LoVo (cell line): ENCODE measurements around the gene RNF157.
"Not testable (repeated sequence)": the region's sequence is repeated elsewhere in the genome, so short reads cannot be mapped to it uniquely, and the experiment has no call there.

Experiments
- DNase-seq: peaks from one replicate; pipeline ENCODE4 v3.0.0-alpha.2; 2016; ENCODE audit warnings: low spot score

RNF157 gene

DNA sequence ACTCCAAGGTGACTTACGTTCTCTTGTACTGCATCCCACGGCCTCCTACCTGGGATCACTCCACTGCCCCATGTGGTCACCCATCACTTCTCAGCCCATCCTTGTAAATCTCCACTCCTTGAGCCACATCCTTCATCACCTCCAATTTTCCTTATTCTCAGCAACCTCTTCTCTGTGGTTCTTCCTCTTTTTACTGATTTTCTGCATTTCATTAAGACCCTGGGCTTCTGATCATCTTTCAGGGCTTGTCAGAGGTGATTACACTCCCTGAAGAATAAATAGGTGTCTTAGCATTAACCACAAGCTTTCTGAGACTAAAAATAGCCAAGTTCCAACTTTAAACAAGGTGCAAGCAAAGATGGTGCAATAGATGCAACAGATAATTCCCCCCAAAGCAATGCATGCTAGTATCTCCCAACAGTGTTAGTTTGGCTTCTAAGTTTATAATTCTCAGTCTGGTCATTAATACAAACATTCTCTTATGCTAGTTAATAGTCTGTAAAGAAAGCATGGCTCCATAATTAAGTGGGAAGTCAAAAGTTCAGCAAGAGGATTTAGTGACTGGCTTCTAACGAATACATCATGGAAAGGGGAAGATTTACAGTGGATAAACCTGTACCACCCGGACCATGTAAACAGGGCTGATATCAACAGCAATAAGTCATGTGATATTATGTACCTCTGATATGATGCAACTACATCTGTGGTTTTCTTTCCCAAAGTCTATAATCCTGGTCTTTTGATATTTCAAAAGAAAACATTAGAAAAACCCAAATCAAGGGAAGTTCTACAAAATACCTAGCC lies 51.9 kb downstream of the RNF157 start:
- DNase-seq: no peak

DNA sequence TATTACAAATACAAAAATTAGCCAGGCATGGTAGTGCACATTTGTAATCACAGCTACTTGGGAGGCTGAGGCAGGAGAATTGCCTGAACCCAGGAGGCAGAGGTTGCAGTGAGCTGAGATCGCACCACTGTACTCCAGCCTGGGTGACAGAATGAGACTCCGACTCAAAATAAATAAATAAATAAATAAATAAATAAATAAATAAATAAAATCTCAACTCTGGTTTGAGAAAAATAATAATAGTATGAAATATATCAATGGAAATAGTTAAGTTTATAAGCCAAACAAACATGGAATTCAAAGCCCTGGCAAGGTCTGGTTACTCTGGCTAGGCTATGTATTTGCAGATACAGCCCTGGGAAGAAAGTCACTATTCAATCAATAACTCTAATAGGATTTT lies 53.5 kb downstream of the RNF157 start:
- not testable (repeated sequence) for DNase-seq

DNA sequence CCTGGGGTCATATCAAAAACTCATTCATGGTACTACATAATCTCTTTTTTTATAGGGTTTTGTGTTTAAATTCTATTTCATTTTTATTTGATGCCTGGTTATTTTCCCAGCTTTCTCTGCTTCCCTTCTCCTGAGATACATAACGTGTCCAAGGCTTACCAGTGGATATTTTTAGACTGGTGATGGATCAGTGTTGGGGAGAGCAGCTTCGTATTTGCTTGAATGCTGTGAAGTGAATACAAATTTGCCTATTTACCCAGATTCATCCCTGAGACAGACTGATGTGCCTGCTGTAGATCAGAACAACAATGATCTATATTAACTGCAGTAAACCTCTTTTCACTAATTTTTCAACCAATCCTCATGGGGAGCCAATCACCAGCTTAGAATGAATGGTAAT lies 56.0 kb downstream of the RNF157 start:
- no peak for DNase-seq

DNA sequence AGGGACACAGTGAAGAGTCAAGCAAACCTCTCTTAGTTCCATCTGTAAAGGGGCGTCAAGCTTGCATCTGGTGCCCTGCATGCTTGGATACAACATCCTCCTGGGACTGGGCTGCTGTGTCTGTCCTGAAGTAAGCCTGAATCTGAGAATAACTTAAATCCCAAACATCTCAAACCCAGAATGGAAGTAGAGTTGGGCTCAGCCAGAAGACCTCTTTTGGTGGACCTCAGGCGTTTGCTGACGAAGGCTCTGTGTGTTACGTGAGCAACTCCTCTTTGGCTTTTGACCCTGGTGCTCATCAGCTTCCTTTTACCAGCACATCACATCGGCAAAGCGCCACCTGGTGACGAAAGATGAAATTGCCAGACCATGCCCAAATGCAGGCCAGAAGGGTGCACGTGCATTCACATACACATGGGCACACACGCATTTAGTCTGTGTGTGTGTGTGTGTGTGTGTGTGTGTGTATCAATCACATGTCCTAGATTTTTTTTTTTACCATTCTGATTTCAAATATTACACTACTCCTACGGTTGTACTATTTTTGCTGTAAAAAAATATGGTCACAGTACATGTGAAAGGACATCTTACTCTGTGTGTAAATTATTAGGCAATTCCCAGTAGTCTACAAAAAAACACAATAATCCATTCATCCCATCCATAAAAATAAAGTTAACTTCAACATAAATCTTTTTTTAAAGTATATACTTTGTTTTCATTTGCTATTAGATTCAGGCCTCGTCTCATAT lies 58.1 kb downstream of the RNF157 start:
- DNase-seq: peak; percentile 85

DNA sequence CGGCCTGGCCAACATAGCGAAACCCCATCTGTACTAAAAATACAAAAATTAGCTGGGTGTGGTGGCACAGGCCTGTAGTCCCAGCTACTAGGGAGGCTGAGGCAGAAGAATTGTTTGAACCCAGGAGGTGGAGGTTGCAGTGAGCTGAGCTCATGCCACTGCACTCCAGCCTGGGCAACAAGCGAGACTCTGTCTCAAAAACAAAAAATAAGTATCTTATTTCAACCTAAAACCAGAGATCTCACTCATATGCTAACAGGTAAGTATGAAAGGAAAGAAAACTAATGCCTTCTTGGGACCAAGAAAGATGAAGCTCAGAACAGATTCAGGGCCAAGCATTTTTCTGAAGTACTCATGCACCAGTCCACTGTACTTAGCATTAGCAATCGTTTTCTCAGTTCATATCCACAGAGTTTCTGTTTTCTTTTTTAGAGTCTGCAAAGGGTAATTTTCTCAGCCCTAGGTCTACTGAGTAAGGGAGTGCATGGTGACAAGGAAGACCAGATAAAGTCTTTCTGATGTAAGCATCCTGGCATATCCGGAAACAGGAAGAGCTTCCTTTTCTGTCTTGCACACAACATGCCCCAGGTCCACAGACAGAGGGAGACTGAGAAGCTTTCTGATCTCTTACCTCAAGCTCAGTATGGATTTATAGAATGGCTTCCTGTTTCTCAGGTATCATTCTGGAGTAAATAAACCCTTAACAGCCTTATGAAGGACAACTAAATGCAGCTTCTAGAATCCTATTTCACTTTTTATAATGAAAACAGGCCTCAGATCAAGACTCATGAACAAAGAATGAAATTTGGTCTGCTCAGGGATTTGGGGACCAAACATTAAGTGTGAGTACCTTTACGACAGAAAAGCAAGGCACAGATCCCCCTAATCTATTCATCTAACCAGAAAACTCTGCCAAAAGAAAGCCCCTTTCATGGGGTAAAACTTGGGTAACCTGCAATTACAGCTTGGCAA lies 60.5 kb downstream of the RNF157 start:
- DNase-seq: no peak

DNA sequence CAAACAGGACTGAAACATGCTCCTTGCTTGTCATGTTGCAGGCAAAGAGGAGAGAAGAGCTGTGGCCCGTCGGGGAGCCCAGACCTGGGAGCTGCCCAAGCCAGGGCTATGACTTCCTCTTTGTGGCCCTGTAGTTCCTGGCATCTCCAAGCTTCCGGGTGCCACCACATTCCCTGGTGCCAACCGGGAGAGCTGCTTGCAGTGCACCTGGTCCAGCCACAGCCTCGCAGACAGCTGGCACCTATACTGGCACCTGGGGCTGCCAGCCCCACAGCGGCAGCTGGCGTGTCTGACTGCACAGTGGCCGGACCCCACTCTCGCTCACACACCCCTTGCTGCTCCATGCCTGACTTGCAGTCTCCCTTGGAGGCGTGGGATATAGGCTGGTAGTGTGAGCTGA lies 62.2 kb downstream of the RNF157 start:
- DNase-seq: no peak

DNA sequence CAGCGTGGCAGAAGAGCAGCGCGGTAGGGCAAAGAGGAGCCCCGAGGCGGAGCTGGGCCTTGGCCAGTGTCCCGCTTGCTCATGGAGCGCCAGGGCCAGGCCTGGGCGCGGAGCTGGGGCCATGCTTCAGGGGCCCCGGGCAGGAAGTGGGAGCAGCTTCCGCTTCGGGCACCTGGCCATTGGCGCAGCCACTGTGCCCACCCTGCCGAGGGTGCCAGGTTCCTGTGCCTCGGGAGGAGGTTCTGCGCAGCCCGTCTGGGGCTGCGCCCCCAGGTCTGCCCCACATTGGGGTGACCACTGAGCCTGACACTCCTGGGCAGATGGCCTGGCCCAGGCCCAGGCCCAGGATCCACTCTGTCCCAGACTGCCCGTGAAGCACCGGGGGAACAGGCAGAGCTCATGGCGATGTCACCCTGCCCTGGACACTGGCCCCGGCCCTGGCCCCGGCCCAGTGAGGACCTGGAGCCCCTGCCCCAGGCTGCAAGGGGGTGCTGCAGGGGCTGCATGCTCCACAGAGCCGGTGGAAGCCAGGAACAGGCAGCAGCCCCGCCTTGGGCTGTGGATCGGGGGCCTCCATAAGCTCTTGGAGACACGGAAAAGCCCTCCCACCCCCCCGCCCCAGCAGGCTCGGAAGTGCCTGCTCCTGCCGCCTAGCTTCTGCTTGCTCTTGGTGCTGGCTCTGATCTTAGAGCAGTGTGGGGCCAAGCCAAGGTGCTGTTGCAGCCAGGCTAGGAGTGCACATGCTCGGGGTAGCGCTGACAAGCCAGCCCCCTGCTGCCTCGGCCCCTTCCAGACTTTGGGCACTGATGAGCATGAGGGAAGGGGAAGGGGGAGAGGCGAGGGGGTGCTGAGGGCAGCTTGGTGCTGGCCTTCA lies 63.4 kb downstream of the RNF157 start:
- DNase-seq: no peak

DNA sequence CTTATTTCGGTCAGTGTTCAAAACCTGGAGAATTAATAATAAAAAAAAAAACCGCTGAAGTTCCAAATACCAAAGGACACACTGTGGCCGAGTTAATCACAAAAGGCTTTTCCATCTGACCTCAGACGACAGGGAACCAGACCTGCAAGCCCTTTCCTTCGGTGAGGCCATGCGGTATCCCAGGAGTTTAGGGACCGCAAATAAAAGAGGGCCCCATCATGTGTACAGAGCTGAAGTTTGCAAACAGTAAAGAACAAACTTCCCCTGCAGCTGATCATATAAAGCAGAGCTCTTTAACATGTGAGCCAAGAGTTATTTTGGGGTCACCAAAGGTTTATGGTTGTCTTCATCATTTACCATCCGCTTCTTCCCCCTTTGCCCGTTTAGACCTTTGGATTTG lies 66.3 kb downstream of the RNF157 start:
- DNase-seq: no peak

DNA sequence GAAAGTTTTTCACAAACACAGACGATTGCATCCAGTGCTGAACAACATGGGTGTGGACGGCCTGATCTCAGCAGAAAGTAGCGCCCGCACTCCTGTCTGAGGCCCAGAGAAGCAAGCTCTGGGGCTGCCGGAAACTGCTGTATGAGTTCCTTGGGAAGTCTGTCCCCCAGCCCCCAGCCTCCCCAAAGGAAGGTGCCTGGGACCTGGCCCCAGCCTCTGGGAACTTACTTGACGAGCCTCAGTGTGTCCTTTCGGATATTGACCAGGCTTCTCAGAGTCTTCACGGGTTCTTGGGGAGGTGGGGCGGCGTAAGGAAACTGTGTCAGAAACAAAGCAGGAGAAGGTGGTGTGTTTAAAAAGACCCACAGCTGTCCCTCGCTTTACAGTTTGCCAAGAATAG lies 66.8 kb downstream of the RNF157 start:
- no peak for DNase-seq

DNA sequence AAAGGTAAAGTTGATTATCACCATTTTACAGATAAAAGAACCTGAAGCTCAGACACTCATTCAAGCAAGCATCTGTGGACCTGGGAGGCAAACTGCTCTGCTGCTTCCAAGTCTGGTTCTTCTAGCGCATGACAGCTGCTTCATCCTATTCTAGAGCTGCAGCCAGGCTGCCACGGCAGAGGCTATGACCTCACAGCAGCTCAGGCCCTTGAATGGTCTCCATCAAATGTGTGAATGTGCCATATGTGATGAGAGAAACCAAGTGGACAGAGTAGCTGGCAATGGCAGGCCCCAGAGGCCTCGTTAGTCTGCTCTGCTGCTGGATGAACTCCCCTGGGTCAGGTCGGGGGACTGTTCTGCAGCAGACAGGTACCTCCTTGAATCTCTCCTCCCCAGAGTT lies 68.6 kb downstream of the RNF157 start:
- DNase-seq: no peak

DNA sequence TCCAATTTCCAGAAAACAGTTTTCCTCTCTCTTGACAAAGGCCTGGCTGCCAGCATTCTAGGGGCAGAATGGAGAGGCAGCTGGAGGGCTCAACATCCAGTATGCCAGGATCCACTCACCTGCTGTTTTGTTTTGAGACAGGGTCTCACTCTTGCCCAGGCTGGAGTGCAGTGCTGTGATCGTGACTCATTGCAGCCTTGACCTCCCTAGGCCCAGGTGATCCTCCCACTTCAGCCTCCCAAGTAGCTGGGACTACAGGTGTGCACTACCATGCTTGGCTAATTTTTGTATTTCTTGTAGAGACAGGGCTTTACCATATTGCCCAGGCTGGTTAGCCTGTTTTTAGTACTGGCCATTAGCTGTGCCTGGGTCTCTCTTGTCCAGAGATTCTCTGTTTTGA lies 70.2 kb downstream of the RNF157 start:
- DNase-seq: no peak

DNA sequence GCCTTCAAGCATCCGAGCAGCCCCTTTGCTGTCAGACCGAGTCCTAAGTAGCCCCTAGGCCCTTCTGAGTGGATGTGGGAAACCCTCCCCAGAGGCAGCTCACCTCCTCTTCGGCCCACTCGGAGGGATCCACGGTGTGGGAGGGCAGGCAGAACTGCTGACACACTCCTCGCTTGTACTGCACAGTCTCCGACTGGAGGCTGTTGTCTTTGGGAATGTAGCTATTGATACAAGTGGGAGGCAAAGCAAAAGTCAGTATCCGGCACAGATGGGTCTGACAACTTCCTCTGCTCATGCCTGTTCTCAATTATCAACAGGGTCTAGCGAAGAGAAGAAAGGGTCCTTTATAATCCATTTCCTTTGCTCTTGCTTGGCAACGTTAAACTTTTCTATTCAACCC lies 73.4 kb downstream of the RNF157 start:
- no peak for DNase-seq

DNA sequence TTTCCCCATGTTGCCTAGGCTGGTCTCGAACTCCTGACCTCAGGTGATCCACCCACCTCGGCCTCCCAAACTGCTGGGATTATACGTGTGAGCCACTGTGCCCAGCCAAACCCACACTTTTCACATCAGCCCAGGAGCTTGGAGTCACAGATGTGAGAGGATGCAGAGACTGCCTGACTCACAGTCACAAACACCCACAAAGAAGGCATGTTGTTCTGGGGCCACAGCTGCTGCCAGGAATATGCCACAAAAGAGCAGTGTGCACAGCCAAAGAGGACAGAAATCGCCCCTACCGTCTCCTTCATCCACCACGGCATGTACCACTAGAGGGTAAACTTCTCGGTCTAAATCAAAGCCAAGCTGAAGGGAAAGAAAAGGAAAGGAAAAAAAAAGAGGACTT lies 74.1 kb downstream of the RNF157 start:
- no peak for DNase-seq

DNA sequence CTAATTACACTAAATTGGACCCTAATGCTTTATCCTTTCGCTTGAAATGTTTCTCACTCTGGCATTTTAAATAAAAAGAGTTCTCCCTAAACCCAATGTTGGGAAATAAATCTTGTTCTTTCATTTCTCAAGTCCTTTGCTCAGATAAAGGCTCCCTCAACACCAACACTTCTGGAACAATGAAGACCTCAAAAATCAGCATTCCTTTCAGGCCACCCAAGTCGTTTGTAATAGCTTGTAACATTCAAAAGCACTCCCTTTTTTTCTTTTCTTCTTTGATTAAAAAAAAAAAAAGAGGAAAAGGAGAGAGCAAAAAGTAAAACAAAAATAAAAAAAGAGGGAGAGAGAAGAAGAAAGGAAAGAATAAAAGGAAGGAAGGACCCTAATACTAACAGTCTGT lies 76.0 kb downstream of the RNF157 start:
- DNase-seq: no peak

DNA sequence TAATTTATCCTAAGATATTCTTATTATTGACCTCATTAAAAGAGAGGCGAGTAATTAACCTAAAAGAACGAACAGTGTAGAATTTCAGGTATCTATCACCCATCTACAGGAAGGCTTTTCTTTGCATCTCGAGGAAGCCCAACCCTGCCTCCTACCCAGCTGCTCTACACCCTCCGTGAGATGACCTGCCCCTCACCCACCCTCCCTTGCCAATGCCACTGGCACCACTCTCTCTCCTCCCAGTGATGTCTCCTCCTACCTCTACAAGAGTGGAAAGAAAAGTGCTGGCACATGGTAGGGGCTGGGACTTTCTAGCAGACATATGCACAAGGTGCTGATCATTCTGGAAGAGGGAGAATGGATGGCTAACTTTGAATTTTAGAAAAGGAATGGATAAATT lies 76.4 kb downstream of the RNF157 start:
- DNase-seq: no peak

DNA sequence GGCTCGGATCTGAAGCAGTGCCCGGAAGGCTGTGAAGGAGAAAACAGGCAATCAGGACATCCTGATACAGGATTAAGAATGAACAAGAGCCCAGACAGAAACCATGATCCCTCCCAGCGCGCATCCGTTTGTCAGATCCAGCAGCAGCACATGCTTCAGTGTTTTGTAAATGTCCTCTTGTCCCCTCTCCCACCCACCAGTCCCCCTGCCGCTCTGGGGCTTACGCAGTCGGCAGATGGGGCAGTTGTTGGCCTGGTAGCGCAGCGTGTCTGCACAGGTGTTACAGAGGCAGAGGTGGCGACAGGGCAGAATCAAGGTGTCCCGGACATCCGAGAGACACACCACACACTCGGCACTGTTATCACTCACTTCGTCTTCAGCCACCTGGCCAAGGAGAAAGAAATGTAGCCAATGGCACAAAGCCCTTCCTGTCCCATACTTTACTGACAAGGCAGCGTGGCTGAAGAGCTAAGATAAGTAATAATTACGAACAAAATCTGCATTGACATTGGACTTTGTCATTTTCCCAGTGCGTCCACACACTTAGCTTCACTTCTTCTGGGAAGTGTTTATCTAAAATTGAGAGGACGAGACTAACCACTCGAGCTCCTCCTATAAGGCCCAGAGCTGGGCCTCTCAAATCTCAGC lies 78.5 kb downstream of the RNF157 start:
- DNase-seq: no peak

DNA sequence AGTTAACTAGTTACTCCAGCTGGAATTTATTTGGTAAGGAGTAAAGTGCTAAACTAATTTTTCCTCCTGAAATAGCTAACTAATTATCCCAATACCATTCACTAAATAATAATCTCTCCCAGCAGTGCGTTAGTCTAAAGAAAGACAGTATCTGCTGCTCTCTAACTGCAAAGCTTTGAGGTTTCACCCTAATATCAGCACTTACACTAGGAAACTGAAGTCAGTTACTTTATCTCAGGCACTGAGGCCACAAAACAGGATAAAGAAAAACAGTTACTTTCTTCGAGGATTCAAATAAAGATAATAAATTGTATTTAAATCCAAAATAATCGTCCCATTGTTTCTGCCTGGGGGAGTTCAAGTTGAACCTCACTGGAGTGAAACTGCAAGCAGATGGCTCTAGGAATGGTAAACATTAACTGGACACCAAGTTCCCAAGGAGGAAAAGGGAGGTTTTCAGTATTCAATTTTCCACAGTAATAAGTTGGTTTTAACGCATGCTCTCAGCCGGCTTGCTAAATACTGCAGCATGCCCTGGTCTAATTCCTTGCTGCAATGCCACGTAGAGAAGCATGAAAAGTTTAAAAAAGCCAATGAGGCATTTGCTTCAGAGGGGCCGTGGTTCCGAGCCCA lies 79.3 kb downstream of the RNF157 start:
- DNase-seq: no peak

DNA sequence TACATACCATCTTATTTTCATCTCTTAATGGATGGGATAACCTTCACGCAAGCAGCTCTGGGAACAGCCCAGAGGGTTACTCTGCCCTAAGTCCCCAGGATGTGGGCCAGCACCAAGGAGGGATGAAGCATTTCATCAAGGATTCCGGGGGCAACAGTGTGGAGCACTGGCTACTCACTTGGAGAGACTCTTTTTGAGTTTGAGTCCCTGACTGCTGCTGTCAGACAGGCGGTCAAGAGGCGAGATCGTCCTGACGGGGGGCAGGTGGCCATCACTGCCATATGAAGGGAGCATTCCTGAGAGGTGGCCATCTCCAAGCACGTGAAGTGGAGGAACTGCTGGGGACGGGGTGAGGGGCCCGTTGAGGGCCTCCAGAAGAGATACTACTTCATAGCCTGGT lies 81.1 kb downstream of the RNF157 start:
- no peak for DNase-seq

DNA sequence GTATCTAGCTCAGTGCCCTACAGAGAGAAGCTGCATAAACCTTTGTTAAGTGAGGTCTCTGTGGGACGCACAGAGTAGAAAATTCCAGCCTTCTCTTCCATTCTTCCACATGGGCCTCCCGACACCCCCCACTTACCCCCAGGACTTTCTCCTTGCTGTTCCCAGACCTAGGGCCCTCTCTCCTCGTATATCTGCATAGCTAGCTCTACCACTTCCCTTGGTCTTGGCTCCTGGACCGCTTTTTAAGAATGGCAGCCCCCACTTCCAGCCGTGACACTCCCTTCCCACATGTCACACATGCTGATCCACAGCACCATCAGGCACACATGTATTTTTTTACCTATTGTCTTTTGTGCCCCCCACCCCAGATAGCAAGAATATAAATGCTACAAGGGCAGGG lies 82.5 kb downstream of the RNF157 start:
- no peak for DNase-seq

DNA sequence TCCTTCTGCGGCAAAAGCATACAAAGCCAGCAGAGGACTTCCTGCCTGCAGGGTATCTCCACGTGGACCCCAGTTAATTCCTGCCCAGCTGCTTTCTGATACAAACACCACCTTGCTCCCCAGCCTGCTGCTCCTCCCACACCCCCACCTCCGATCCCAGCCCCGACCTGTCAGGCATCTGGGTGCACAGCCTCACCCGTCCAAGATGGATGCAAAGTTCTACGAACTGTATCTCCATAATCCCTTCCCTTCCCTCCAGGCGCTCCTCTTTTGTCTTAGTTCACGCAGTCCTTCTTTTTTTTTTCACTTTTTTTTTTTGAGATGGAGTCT lies 83.7 kb downstream of the RNF157 start:
- DNase-seq: no peak
